MM.1S (cell line): ENCODE measurements around the gene CTXND2.

ENCODE experiments used
- DNase-seq: peaks from one replicate; pipeline ENCODE4 v3.0.0-alpha.2; 2015
- H2AFZ ChIP-seq: fragments of 300-600 bp; sonication (generic); 2 replicates; pipeline ENCODE4 v1.6.0; 2016; ENCODE audit warnings: antibody characterized with exemption, low read length
- H3F3A ChIP-seq: fragments of 300-600 bp; sonication (generic); 2 replicates; pipeline ENCODE4 v1.6.1; 2016; ENCODE audit warnings: mild to moderate bottlenecking, antibody characterized with exemption, low read length, moderate library complexity, mixed read lengths; ENCODE audit not compliant: insufficient read depth
- H3K27ac ChIP-seq: fragments of 300-600 bp; sonication (generic); 2 replicates; pipeline ENCODE4 v1.5.1; 2016; ENCODE audit warnings: mild to moderate bottlenecking, low read length
- H3K27me3 ChIP-seq: fragments of 300-600 bp; sonication (generic); replicated peaks from 2 replicates; pipeline ENCODE4 v1.6.0; 2016; ENCODE audit warnings: low read length; ENCODE audit not compliant: insufficient read depth
- H3K36me3 ChIP-seq: fragments of 300-600 bp; sonication (generic); replicated peaks from 2 replicates; pipeline ENCODE4 v1.6.1; 2016; ENCODE audit warnings: mild to moderate bottlenecking, low read length, mixed read lengths; ENCODE audit not compliant: insufficient read depth
- H3K4me1 ChIP-seq: fragments of 300-600 bp; sonication (generic); 2 replicates; pipeline ENCODE4 v1.6.1; 2016; ENCODE audit warnings: low read length, mixed read lengths
- H3K4me2 ChIP-seq: fragments of 300-600 bp; sonication (generic); 2 replicates; pipeline ENCODE4 v1.6.0; 2016; ENCODE audit warnings: low read depth, low read length
- H3K4me3 ChIP-seq: fragments of 300-600 bp; sonication (generic); 2 replicates; pipeline ENCODE4 v1.5.1; 2016; ENCODE audit warnings: low read length, mixed read lengths
- H3K79me2 ChIP-seq: fragments of 300-600 bp; sonication (generic); 2 replicates; pipeline ENCODE4 v1.6.1; 2016; ENCODE audit warnings: mixed run types, low read length, mixed read lengths
- H3K9ac ChIP-seq: fragments of 300-600 bp; sonication (generic); 2 replicates; pipeline ENCODE4 v1.6.1; 2016; ENCODE audit warnings: low read length, mixed read lengths
- H3K9me2 ChIP-seq: fragments of 300-600 bp; sonication (generic); replicated peaks from 2 replicates; pipeline ENCODE4 v1.6.1; 2016; ENCODE audit warnings: mild to moderate bottlenecking, low read length, mixed read lengths; ENCODE audit not compliant: insufficient read depth
- H3K9me3 ChIP-seq: fragments of 300-600 bp; sonication (generic); replicated peaks from 2 replicates; pipeline ENCODE4 v1.6.1; 2016; ENCODE audit warnings: mild to moderate bottlenecking, low read length, mixed read lengths; ENCODE audit not compliant: insufficient read depth
- H4K20me1 ChIP-seq: fragments of 300-600 bp; sonication (generic); 2 replicates; pipeline ENCODE4 v1.6.1; 2016; ENCODE audit warnings: mild to moderate bottlenecking, low read length, moderate library complexity, mixed read lengths; ENCODE audit not compliant: insufficient read depth
- EZH2 ChIP-seq: fragments of 300-600 bp; sonication (generic); optimal IDR thresholded peaks from 2 replicates; pipeline ENCODE3; 2017; ENCODE audit warnings: low read depth, mild to moderate bottlenecking, antibody characterized with exemption, low read length, mixed read lengths
- EZH2phosphoT487 ChIP-seq: fragments of 300-600 bp; sonication (generic); IDR thresholded peaks from 2 replicates; pipeline ENCODE4 v1.6.1; 2018; ENCODE audit warnings: antibody characterized with exemption, low read length
- TF ChIP-seq, protein P1 (sequence below): fragments of 300-600 bp; sonication (generic); IDR thresholded peaks from 2 replicates; pipeline ENCODE4 v1.5.1; 2016; ENCODE audit warnings: antibody characterized with exemption, low read length, mixed read lengths

Gene CTXND2

DNA sequence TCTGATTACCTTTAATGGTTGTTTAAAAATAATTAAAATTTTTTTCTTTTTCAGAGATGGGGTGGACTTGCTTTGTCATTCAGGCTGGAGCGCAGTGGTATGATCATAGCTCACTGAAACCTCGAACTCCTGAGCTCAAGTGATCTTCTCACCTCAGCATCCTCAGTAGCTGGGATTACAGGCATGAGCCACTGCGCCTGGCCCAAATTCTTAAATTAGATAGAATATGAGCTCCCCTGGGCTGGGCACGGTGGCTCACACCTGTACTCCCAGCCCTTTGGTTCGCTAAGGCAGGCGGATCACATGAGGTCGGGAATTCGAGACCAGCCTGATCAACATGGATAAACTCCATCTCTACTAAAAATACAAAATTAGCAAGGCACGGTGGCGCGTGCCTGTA lies 70.7 kb downstream of the CTXND2 start:
- no peaks in the 10 kb centered on the region for H4K20me1 ChIP-seq
- no peak overlapping the region for H3K9ac ChIP-seq
- H3K4me2 ChIP-seq = no peak overlapping the region
- H3K9me2 ChIP-seq = no peaks in the 10 kb centered on the region
- H3K27ac ChIP-seq = no peak overlapping the region
- H3F3A ChIP-seq = no peaks in the 10 kb centered on the region
- peaks cover 13% of the 10 kb centered on the region for H3K36me3 ChIP-seq
- H3K4me3 ChIP-seq = no peak overlapping the region
- H3K4me1 ChIP-seq = no peaks in the 10 kb centered on the region
- no peaks in the 10 kb centered on the region for H3K79me2 ChIP-seq
- H3K27me3 ChIP-seq = no peaks in the 10 kb centered on the region
- DNase-seq = no peak
- TF ChIP-seq EZH2phosphoT487 (no peak), EZH2 (no peak)
- TF ChIP-seq, protein P1, sequence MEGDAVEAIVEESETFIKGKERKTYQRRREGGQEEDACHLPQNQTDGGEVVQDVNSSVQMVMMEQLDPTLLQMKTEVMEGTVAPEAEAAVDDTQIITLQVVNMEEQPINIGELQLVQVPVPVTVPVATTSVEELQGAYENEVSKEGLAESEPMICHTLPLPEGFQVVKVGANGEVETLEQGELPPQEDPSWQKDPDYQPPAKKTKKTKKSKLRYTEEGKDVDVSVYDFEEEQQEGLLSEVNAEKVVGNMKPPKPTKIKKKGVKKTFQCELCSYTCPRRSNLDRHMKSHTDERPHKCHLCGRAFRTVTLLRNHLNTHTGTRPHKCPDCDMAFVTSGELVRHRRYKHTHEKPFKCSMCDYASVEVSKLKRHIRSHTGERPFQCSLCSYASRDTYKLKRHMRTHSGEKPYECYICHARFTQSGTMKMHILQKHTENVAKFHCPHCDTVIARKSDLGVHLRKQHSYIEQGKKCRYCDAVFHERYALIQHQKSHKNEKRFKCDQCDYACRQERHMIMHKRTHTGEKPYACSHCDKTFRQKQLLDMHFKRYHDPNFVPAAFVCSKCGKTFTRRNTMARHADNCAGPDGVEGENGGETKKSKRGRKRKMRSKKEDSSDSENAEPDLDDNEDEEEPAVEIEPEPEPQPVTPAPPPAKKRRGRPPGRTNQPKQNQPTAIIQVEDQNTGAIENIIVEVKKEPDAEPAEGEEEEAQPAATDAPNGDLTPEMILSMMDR = no peak
- H2AFZ ChIP-seq = no peak overlapping the region
- H3K9me3 ChIP-seq = no peaks in the 10 kb centered on the region

DNA sequence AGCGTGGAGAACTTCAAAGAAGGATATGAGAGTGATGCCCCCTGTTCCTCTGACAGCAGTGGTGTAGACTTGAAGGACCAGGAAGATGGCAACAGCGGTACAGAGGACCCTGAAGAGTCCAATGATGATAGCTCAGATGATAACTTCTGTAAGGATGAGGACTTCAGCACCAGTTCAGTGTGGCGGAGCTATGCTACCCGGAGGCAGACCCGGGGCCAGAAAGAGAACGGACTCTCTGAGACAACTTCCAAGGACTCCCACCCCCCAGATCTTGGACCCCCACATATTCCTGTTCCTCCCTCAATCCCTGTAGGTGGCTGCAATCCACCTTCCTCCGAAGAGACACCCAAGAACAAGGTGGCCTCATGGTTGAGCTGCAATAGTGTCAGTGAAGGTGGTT lies 73.7 kb downstream of the CTXND2 start:
- H3K9me2 ChIP-seq = no peaks in the 10 kb centered on the region
- H3K4me2 ChIP-seq = no peak overlapping the region
- 0 out of 2 replicates have a peak, but pooled peaks cover 2% of the 10 kb centered on the region for H3K79me2 ChIP-seq
- TF ChIP-seq EZH2phosphoT487 (no peak), EZH2 (no peak)
- TF ChIP-seq, protein P1 = no peak
- no peak overlapping the region for H2AFZ ChIP-seq
- H4K20me1 ChIP-seq = no peaks in the 10 kb centered on the region
- no peak for DNase-seq
- no peak overlapping the region for H3K4me3 ChIP-seq
- no peaks in the 10 kb centered on the region for H3K9me3 ChIP-seq
- no peaks in the 10 kb centered on the region for H3F3A ChIP-seq
- H3K27ac ChIP-seq = no peak overlapping the region
- no peaks in the 10 kb centered on the region for H3K27me3 ChIP-seq
- H3K4me1 ChIP-seq = no peaks in the 10 kb centered on the region
- no peak overlapping the region for H3K9ac ChIP-seq
- peaks cover 13% of the 10 kb centered on the region for H3K36me3 ChIP-seq

DNA sequence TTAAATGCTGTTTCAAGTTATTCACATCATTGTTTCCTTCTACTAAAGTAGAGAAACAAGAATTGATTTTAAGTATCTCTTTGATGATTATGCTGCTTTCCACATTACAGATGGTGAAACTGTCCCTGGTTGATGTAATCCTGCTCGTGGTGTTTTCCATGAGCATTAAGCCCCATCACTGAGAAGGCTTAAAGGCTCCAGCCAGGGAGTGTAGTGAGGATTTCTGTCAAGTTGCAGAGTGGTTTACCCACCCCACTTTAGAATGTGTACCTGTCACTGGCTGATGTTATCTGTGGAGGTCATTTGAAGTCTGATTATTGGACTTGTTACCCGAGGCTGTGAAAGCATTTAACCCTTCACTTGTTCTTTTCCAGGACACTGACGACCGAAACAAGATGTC lies 74.8 kb downstream of the CTXND2 start:
- no peak for DNase-seq
- Histone ChIP-seq H3K9me2 (no peaks in the 10 kb centered on the region), H3K27ac (no peak overlapping the region), H3F3A (no peaks in the 10 kb centered on the region), H3K27me3 (no peaks in the 10 kb centered on the region), H3K79me2 (0 out of 2 replicates have a peak, but pooled peaks cover 2% of the 10 kb centered on the region), H4K20me1 (no peaks in the 10 kb centered on the region), H3K36me3 (peaks cover 19% of the 10 kb centered on the region), H2AFZ (no peak overlapping the region), H3K4me3 (no peak overlapping the region), H3K9me3 (no peaks in the 10 kb centered on the region), H3K4me1 (no peaks in the 10 kb centered on the region), H3K4me2 (no peak overlapping the region), H3K9ac (no peak overlapping the region)
- TF ChIP-seq, protein P1 = no peak
- TF ChIP-seq EZH2phosphoT487 (no peak), EZH2 (no peak)
